GM23338 (cell line): Measurements from ENCODE around the gene KISS1R. TPM values are rescaled to one million over a fixed set of nuclear protein-coding genes. Genes with fewer than 3 reads are reported as not detected.
A peak's percentile ranks its signal among the peaks of the same experiment; 100 is the strongest.

Source experiments
- ATAC-seq: fragments of 200-7000 bp; cut with Tn5 transposase; 3 replicates; pipeline ENCODE4 v1.9.1; 2020
- DNase-seq: peaks from one replicate; pipeline ENCODE4 v3.0.0-alpha.2; 2015; ENCODE audit warnings: low spot score
- H2AFZ ChIP-seq: fragments of 200-600 bp; sonication (generic); 2 replicates; pipeline ENCODE4 v1.8.0; 2016; ENCODE audit warnings: antibody characterized with exemption, mild to moderate bottlenecking, moderate library complexity
- H3F3A ChIP-seq: fragments of 200-600 bp; sonication (generic); replicated peaks from 2 replicates; pipeline ENCODE4 v1.8.0; 2017; ENCODE audit warnings: antibody characterized with exemption, mixed run types, low read depth
- H3K27ac ChIP-seq: fragments of 200-600 bp; sonication (generic); 2 replicates; pipeline ENCODE4 v1.6.1; 2016; ENCODE audit warnings: low read depth
- H3K27me3 ChIP-seq: fragments of 200-600 bp; sonication (generic); 2 replicates; pipeline ENCODE4 v1.8.0; 2016; ENCODE audit warnings: mild to moderate bottlenecking, mixed run types, moderate library complexity; ENCODE audit not compliant: insufficient read depth
- H3K36me3 ChIP-seq: fragments of 200-600 bp; sonication (generic); 2 replicates; pipeline ENCODE4 v1.8.0; 2016; ENCODE audit warnings: mild to moderate bottlenecking; ENCODE audit not compliant: insufficient read depth
- H3K4me1 ChIP-seq: fragments of 200-600 bp; sonication (generic); 2 replicates; pipeline ENCODE4 v1.8.0; 2016; ENCODE audit warnings: mild to moderate bottlenecking, moderate library complexity; ENCODE audit not compliant: insufficient read depth
- H3K4me2 ChIP-seq: fragments of 200-600 bp; sonication (generic); 2 replicates; pipeline ENCODE4 v1.7.1; 2017; ENCODE audit warnings: mixed run types
- H3K4me3 ChIP-seq: fragments of 200-600 bp; sonication (generic); 2 replicates; pipeline ENCODE4 v1.6.1; 2016; ENCODE audit warnings: mixed run types
- H3K79me2 ChIP-seq: fragments of 200-600 bp; sonication (generic); replicated peaks from 2 replicates; pipeline ENCODE4 v1.8.0; 2017; ENCODE audit warnings: mild to moderate bottlenecking; ENCODE audit not compliant: insufficient read depth
- H3K9me2 ChIP-seq: fragments of 200-600 bp; sonication (generic); 2 replicates; pipeline ENCODE4 v1.8.0; 2017; ENCODE audit not compliant: insufficient read depth
- H4K20me1 ChIP-seq: fragments of 200-600 bp; sonication (generic); replicated peaks from 2 replicates; pipeline ENCODE4 v1.8.0; 2017; ENCODE audit warnings: mild to moderate bottlenecking; ENCODE audit not compliant: insufficient read depth
- H3K27ac Mint-ChIP-seq: 2 replicates; pipeline ENCODE4 v1.8.0; 2020; ENCODE audit warnings: inconsistent platforms, mild to moderate bottlenecking, moderate library complexity, mixed read lengths
- H3K27me3 Mint-ChIP-seq: 3 replicates; pipeline ENCODE4 v1.8.0; 2022; ENCODE audit warnings: low read depth, mild to moderate bottlenecking, moderate library complexity, mixed read lengths, inconsistent platforms; ENCODE audit not compliant: insufficient read depth, poor library complexity
- H3K36me3 Mint-ChIP-seq: 3 replicates; pipeline ENCODE4 v1.8.0; 2021; ENCODE audit warnings: low read depth, mild to moderate bottlenecking, inconsistent platforms, moderate library complexity, mixed read lengths
- H3K4me1 Mint-ChIP-seq: 3 replicates; pipeline ENCODE4 v1.8.0; 2020; ENCODE audit warnings: mild to moderate bottlenecking, inconsistent platforms, mixed read lengths
- H3K4me3 Mint-ChIP-seq: 3 replicates; pipeline ENCODE4 v1.8.0; 2021; ENCODE audit warnings: moderate library complexity, mild to moderate bottlenecking, inconsistent platforms, mixed read lengths
- H3K9me3 Mint-ChIP-seq: 3 replicates; pipeline ENCODE4 v1.8.0; 2020; ENCODE audit warnings: moderate library complexity, mild to moderate bottlenecking, inconsistent platforms, mixed read lengths
- CREB1 ChIP-seq: fragments of 250-450 bp; sonication (Bioruptor Pico); IDR thresholded peaks from 2 replicates; pipeline ENCODE4 v1.5.0; 2020; ENCODE audit warnings: low read depth, mild to moderate bottlenecking, moderate library complexity
- EZH2 ChIP-seq: fragments of 200-600 bp; sonication (generic); IDR thresholded peaks from one replicate; pipeline ENCODE4 v1.8.0; 2017; ENCODE audit warnings: antibody characterized with exemption, mild to moderate bottlenecking, low read depth; ENCODE audit not compliant: unreplicated experiment
- JUNB ChIP-seq: IDR thresholded peaks from one replicate; pipeline ENCODE4 v1.6.1; 2016; ENCODE audit warnings: antibody characterized with exemption; ENCODE audit not compliant: unreplicated experiment
- POLR2AphosphoS5 ChIP-seq: IDR thresholded peaks from 2 replicates; pipeline ENCODE4 v1.6.1; 2016; ENCODE audit warnings: antibody characterized with exemption, low read depth
- STAT1 ChIP-seq: IDR thresholded peaks from one replicate; pipeline ENCODE4 v1.6.1; 2016; ENCODE audit warnings: antibody characterized with exemption; ENCODE audit not compliant: unreplicated experiment
- ZNF114 ChIP-seq: fragments of 250-450 bp; sonication (Bioruptor Pico); IDR thresholded peaks from 2 replicates; pipeline ENCODE4 v1.5.0; 2020; ENCODE audit warnings: mild to moderate bottlenecking, moderate library complexity
- polyA plus RNA-seq: library from polyadenylated mRNA; unstranded; fragments of >200 nt; fragmentation: Nextera tagmentation; extraction: Ambion mirVana; gene quantifications from 2 replicates; pipeline ENCODE4 v1.2.1, GENCODE V29; 2016
- total RNA-seq: library from RNA; depleted of rRNA; stranded (reverse); fragments of >200 nt; shearing (Covaris generic); gene quantifications from 2 replicates; pipeline ENCODE4 v1.2.3, GENCODE V29; 2014
- TF ChIP-seq, protein P1 (sequence below): IDR thresholded peaks from 2 replicates; pipeline ENCODE4 v1.6.1; 2016; ENCODE audit warnings: antibody characterized with exemption
- TF ChIP-seq, protein P2 (sequence below), 2 experiments: fragments of 200-600 bp in 1 of 2; sonication (generic) in 1 of 2; conservative IDR thresholded peaks; 2 replicates each; pipeline versions ENCODE4 v1.5.1 to v1.6.1; 2016 to 2017; ENCODE audit warnings: antibody characterized with exemption in 2 of 2, low read depth in 2 of 2, mild to moderate bottlenecking in 2 of 2, moderate library complexity in 1 of 2
- TF ChIP-seq, protein P3 (sequence below): IDR thresholded peaks from one replicate; pipeline ENCODE4 v1.6.1; 2018; ENCODE audit warnings: antibody characterized with exemption; ENCODE audit not compliant: unreplicated experiment

KISS1R gene
- total and polyA plus RNA-seq, 2 experiments from 2014 or later, result 0.78 to 4.0 TPM

DNA sequence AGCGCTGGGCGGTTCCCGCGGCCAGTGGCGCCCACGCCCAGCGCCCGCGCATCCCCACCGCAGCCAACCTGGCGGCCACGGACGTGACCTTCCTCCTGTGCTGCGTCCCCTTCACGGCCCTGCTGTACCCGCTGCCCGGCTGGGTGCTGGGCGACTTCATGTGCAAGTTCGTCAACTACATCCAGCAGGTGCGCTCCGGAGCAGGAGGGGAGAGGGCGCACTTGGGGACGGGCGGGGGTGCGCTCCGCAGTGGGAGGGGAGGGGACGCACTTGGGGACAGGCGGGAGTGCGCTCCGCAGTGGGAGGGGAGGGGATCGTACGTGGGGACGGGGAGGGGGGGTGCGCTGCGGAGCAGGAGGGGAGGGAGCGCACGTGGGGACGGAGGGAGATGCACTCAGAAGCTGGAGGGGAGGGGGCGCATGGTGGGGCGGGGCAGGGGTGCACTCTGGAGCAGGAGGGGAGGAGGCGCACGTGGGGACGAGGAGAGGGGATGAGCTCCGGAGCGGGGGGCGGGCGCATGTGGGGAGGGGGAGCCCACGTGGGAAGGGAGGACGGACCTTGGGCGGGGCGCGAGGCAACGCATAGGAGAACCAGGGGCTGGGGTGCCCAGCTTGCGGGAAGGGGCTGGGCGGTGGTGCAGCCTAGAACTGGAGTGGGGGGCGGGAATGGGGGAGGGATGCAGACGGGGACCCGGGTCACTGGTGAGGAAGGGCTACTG lies 1.5 kb downstream of the KISS1R start (continued):
- TF ChIP-seq, protein P1, sequence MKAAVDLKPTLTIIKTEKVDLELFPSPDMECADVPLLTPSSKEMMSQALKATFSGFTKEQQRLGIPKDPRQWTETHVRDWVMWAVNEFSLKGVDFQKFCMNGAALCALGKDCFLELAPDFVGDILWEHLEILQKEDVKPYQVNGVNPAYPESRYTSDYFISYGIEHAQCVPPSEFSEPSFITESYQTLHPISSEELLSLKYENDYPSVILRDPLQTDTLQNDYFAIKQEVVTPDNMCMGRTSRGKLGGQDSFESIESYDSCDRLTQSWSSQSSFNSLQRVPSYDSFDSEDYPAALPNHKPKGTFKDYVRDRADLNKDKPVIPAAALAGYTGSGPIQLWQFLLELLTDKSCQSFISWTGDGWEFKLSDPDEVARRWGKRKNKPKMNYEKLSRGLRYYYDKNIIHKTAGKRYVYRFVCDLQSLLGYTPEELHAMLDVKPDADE, result no peak
- TF ChIP-seq ZNF114 (CRISPR knock-in tag) (no peak), POLR2AphosphoS5 (no peak), CREB1 (CRISPR knock-in tag) (no peak)

DNA sequence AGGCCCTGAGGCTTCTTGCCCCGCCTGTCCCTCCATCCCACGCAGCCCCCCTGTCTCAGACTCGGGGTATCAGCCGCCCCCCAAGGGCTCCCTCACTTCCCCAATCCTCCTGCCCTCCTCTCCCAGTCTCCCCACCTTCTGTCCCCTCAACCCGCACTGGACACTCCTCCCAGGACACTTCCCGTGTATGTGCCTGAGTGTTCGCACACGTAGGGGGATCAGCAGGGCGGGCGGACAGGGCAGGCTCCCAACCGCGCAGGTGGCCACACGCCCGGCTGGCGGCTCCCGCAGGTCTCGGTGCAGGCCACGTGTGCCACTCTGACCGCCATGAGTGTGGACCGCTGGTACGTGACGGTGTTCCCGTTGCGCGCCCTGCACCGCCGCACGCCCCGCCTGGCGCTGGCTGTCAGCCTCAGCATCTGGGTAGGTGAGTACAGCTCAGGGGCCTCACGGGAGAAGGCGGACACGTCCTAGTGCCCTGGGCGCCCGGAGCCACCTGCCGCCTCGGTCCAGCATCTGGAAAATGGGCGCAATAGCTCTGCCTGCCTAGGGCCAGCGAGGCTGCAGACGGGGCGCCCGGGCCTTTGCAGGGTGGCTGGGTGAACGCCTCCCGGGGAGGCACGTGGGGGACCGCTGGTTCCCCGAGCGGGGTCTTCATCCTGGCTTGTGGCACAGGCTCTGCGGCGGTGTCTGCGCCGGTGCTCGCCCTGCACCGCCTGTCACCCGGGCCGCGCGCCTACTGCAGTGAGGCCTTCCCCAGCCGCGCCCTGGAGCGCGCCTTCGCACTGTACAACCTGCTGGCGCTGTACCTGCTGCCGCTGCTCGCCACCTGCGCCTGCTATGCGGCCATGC lies 2.3 kb downstream of the KISS1R start:
- peaks cover 7% of the 10 kb centered on the region; the same call in 2 of the 3 replicates for H3K4me1 Mint-ChIP-seq
- H3K4me2 ChIP-seq, result peak overlapping the region; percentile 76
- peaks cover 79% of the 10 kb centered on the region for H3K27me3 ChIP-seq
- H3K4me3 ChIP-seq, result peak overlapping the region; percentile 72
- H2AFZ ChIP-seq, result no peak overlapping the region; the same call in 1 of the 2 replicates
- peaks cover 57% of the 10 kb centered on the region for H3K27me3 Mint-ChIP-seq
- peak; percentile 75 for DNase-seq
- peak; percentile 17 for ATAC-seq
- peaks cover 13% of the 10 kb centered on the region; the same call in 1 of the 2 replicates for H3F3A ChIP-seq
- no peaks in the 10 kb centered on the region for H3K36me3 Mint-ChIP-seq
- H3K79me2 ChIP-seq, result no peaks in the 10 kb centered on the region
- no peaks in the 10 kb centered on the region for H3K9me3 Mint-ChIP-seq
- H3K4me3 Mint-ChIP-seq, result peak overlapping the region; percentile 46; the same call in 1 of the 3 replicates
- H3K27ac ChIP-seq, result no peak overlapping the region
- H3K27ac Mint-ChIP-seq, result no peak overlapping the region
- no peaks in the 10 kb centered on the region for H3K36me3 ChIP-seq
- H4K20me1 ChIP-seq, result no peaks in the 10 kb centered on the region; the same call in 1 of the 2 replicates
- no peaks in the 10 kb centered on the region; the same call in 1 of the 2 replicates for H3K4me1 ChIP-seq
- TF ChIP-seq EZH2 (peak; percentile 58), JUNB (no peak)
- H3K9me2 ChIP-seq, result no peaks in the 10 kb centered on the region

DNA sequence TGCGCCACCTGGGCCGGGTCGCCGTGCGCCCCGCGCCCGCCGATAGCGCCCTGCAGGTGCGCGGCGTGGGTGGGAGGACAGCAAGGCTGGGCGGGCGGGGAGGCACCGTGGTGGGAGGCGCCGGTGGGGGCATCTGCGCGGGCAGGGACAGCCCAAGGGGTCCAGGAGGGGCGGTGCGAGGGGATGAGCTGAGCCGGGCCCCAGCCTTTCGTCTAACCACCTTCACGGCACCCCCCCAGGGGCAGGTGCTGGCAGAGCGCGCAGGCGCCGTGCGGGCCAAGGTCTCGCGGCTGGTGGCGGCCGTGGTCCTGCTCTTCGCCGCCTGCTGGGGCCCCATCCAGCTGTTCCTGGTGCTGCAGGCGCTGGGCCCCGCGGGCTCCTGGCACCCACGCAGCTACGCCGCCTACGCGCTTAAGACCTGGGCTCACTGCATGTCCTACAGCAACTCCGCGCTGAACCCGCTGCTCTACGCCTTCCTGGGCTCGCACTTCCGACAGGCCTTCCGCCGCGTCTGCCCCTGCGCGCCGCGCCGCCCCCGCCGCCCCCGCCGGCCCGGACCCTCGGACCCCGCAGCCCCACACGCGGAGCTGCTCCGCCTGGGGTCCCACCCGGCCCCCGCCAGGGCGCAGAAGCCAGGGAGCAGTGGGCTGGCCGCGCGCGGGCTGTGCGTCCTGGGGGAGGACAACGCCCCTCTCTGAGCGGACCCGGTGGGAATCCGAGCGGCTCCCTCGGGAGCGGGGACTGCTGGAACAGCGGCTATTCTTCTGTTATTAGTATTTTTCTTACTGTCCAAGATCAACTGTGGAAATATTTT lies 3.1 kb downstream of the KISS1R start:
- Histone ChIP-seq H3K4me3 (peak overlapping the region; percentile 72), H3K79me2 (no peaks in the 10 kb centered on the region), H4K20me1 (no peaks in the 10 kb centered on the region; the same call in 1 of the 2 replicates), H2AFZ (peak overlapping the region; percentile 52; the same call in 1 of the 2 replicates), H3K36me3 (no peaks in the 10 kb centered on the region), H3K4me1 (no peaks in the 10 kb centered on the region; the same call in 1 of the 2 replicates), H3K4me2 (peak overlapping the region; percentile 76), H3K27ac (no peak overlapping the region), H3K9me2 (no peaks in the 10 kb centered on the region), H3K27me3 (peaks cover 70% of the 10 kb centered on the region), H3F3A (0 out of 2 replicates have a peak, but pooled peaks cover 10% of the 10 kb centered on the region)
- Mint-ChIP-seq H3K27ac (no peak overlapping the region), H3K4me1 (peaks cover 7% of the 10 kb centered on the region; the same call in 2 of the 3 replicates), H3K4me3 (peak overlapping the region; percentile 62; the same call in 2 of the 3 replicates), H3K36me3 (no peaks in the 10 kb centered on the region), H3K9me3 (no peaks in the 10 kb centered on the region), H3K27me3 (peaks cover 49% of the 10 kb centered on the region)
- DNase-seq, result peak; percentile 65
- peak; percentile 5 for ATAC-seq
- no peak for TF ChIP-seq STAT1
- TF ChIP-seq, protein P2, sequence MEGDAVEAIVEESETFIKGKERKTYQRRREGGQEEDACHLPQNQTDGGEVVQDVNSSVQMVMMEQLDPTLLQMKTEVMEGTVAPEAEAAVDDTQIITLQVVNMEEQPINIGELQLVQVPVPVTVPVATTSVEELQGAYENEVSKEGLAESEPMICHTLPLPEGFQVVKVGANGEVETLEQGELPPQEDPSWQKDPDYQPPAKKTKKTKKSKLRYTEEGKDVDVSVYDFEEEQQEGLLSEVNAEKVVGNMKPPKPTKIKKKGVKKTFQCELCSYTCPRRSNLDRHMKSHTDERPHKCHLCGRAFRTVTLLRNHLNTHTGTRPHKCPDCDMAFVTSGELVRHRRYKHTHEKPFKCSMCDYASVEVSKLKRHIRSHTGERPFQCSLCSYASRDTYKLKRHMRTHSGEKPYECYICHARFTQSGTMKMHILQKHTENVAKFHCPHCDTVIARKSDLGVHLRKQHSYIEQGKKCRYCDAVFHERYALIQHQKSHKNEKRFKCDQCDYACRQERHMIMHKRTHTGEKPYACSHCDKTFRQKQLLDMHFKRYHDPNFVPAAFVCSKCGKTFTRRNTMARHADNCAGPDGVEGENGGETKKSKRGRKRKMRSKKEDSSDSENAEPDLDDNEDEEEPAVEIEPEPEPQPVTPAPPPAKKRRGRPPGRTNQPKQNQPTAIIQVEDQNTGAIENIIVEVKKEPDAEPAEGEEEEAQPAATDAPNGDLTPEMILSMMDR (conservative IDR thresholded peaks at IDR 0.05; ENCODE audit: low read depth in 2 of 2), result no peak
- TF ChIP-seq, protein P3, sequence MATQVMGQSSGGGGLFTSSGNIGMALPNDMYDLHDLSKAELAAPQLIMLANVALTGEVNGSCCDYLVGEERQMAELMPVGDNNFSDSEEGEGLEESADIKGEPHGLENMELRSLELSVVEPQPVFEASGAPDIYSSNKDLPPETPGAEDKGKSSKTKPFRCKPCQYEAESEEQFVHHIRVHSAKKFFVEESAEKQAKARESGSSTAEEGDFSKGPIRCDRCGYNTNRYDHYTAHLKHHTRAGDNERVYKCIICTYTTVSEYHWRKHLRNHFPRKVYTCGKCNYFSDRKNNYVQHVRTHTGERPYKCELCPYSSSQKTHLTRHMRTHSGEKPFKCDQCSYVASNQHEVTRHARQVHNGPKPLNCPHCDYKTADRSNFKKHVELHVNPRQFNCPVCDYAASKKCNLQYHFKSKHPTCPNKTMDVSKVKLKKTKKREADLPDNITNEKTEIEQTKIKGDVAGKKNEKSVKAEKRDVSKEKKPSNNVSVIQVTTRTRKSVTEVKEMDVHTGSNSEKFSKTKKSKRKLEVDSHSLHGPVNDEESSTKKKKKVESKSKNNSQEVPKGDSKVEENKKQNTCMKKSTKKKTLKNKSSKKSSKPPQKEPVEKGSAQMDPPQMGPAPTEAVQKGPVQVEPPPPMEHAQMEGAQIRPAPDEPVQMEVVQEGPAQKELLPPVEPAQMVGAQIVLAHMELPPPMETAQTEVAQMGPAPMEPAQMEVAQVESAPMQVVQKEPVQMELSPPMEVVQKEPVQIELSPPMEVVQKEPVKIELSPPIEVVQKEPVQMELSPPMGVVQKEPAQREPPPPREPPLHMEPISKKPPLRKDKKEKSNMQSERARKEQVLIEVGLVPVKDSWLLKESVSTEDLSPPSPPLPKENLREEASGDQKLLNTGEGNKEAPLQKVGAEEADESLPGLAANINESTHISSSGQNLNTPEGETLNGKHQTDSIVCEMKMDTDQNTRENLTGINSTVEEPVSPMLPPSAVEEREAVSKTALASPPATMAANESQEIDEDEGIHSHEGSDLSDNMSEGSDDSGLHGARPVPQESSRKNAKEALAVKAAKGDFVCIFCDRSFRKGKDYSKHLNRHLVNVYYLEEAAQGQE, result no peak
